NCI-H460 (cell line): ENCODE data around the gene CSN1S1. TPM values are rescaled to one million over a fixed set of nuclear protein-coding genes. Genes with fewer than 3 reads are reported as not detected.

Experiments used
- DNase-seq: peaks from one replicate; pipeline ENCODE4 v3.0.0-alpha.2; 2016; ENCODE audit warnings: low read depth; ENCODE audit errors: extremely low read depth
- total RNA-seq: library from RNA; depleted of rRNA; stranded (reverse); fragments of >200 nt; shearing (Covaris generic); gene quantifications from 2 replicates; pipeline ENCODE4 v1.2.3, GENCODE V29; 2014; rRNA removed

Gene CSN1S1
- total RNA-seq, 1 experiment from 2014 or later: not detected

DNA sequence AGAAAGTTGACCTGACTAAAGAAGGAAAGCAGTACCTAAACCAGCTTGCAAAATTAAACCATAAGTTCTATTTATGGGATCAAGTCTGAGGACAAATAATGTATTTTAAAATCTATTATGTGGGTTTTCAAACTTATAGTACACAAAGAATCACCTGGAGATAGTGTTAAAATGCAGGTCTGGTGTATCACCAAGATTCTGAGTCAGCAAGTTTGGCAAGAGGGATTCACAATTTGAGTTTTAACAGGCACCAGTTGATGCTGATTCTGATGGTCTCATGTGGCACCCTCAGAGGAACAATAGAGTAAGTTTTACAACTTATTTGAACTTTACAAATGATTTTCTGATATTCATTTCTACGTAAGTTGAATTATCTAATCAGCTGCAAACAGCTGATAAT lies 55.8 kb downstream of the CSN1S1 start:
- DNase-seq: no peak

DNA sequence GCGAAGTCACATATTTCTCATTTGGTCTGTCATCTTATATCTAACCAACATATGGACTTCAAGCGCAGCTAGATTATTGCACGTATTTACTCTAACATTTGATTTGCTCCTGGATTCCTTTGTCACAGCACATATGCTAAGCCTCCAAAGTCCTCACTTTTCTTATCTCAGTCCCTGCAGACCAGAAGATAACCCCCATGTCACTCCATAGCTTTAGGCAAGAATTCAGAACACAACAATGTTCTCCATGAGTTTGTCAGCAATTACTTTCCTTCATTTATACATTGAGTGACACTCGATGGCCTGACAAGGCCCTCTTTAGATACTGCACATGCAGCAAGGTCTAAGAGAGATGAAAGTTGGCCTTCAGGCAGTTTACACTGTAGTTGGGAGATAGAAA lies 60.1 kb downstream of the CSN1S1 start:
- DNase-seq: no peak

DNA sequence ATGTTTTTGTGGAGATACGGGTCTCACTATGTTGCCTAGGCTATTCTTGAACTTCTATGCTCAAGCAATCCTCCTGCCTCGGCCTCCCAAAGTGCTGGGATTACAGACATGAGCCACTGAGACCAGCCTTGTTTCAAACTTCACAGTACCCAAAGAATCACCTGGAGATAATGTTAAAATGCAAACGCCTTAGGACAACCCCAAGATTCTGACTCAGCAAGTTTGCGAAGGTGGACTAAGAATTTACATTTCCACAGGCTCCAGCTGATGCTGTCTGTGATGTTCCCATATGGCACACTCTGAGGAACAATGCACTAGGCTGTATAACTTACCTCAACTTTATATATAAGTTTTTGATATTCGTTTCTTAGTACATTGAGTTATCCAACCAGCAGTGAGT lies 63.9 kb downstream of the CSN1S1 start:
- DNase-seq: no peak

DNA sequence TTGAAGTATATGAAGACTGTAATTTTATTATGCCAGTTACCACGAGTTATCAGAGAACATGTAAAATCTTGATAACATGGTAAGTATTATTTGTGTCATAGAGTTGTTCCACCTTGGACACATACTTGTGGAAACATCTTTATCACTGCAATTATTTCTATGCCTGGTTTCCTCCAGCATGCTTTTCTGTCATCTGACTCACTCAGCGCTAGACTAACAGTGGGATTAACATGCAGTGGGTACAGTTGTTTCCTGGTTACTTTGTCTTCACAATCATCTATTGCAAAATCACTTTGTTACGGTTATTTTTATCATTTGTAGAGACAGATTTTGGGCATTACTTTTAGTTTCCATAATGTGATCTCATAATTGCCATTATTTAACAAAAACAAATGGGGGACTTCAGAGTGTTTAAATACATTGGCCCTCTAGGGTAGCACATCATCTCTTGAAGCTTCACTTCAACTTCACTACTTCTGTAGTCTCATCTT lies 64.7 kb downstream of the CSN1S1 start, which contains the start of gene STATH:
Gene STATH (plus strand): TSS at position 441 of the 491 bp plus-strand sequence. CDS start 2,472 bp downstream, outside the sequence.
- no peak for DNase-seq

Other genes with a start within 250 kb of the CSN1S1 start
- gene SULT1B1, start 170.4 kb upstream of the CSN1S1 start, total RNA-seq: under 0.01 TPM in 1 of 2 replicates, not detected in the other
- not detected in 2 replicates for gene SULT1E1, start 70.9 kb upstream of the CSN1S1 start, total RNA-seq
- not detected in 2 replicates for gene CSN2, start 34.7 kb downstream of the CSN1S1 start, total RNA-seq
- gene STATH, start 64.9 kb downstream of the CSN1S1 start, total RNA-seq: not detected in 2 replicates
- not detected in 2 replicates for gene HTN3, start 97.4 kb downstream of the CSN1S1 start, total RNA-seq
- not detected in 2 replicates for gene HTN1, start 119.4 kb downstream of the CSN1S1 start, total RNA-seq
- gene PRR27, start 223.2 kb downstream of the CSN1S1 start, total RNA-seq: not detected in 2 replicates